GM19193 (cell line): ENCODE results near the gene MS4A6A.

ENCODE experiments used
- POLR2A ChIP-seq: IDR thresholded peaks from 4 replicates; pipeline ENCODE4 v1.6.1; 2011; ENCODE audit not compliant: insufficient read depth, insufficient read length; ENCODE audit errors: extremely low read depth

The MS4A6A gene

DNA sequence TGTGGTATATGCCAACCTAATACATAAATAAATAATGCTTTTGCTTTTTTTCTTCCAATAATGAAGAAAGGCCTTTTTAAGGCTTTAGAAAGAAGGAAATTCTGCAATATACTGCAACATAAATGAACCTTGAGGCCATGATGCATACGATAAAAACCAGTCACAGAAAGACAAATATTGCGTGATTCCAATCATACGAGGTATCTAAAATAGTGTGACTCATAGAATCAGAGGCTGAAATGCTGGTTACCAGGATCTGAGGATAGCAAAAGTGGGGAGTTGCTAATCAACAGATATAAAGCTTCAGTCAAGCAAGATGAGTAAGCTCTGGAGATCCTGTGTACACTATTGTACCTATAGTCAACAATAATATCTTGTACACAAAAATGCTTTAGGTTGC is 24.2 kb downstream of the MS4A6A start:
- no peak for TF ChIP-seq POLR2A

- no peak for TF ChIP-seq POLR2A
These were observed 27.0 kb downstream of the MS4A6A start for GRCh38 chr11:60155931-60156330.

DNA sequence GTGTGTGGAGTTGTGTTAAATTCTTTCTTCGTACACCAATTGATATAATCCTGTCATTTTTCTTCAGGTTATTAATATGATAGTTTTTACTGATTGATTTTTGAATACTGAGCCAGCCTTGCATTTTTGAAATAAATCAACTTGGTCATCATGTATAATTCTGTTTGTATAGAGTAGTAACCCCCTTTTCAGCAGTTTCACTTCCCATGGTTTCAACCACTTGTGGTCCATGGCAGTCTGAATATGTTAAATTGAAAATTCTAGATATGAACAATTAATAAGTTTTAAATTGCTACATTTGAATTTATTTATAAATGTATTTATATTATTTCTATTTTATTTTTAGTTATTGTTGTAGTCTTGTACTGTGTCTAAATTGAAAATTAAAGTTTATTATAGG is 32.6 kb downstream of the MS4A6A start:
- TF ChIP-seq POLR2A: no peak

DNA sequence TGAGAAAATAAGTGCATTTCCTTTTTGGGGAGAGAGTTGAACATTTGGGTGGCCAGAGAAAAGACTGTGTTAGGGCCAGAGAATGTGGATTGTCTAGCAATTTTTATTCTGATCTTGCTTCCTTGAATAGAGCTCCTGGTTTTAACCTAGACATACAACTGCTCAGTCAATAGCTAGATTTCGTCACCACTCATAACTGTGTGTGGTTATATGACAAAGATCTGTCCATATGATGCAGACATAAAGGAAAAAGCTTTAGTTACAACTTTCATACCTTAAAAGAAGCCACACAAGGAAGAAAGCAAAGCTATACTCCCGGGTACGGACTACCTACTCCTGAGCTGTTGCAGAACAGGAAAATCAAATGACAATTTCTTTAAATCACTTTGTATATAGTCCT is 37.2 kb downstream of the MS4A6A start:
- no peak for TF ChIP-seq POLR2A

DNA sequence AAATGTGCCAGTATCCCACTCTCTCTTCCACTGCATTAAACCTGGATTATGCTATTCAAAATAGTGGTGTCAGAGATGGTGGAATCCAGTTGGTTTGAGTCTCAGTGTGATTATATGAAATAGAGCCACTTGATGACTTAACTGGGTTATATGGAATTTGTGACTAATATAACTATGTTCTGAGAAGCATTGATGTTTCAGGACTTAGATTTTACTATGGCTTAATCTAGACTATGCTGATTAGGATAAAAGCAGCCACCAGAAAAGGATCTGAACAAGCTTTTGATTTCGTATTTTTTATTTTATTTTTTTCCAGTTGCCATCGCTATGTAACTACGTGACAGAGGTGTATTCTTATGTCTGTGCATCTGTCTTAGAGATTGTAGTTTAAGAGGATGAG is 39.1 kb downstream of the MS4A6A start:
- no peak for TF ChIP-seq POLR2A

DNA sequence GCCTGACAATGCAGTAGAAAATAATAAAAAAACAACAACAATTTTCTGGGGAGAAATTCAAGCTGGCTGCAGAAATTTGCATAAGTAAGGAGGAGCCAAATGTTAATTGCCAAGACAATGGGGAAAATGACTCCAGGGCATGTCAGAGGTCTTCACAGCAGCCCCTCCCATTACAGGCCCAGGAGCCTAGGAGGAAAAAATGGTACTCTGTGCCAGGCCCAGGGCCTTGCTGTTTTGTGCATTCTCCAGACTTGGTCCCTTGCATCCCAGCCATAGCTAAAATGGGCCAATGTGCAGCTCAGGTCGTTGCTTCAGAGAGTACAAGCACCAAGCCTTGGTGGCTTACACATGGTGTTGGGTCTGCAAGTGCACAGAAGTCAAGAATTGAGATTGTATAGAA is 49.0 kb downstream of the MS4A6A start:
- no peak for TF ChIP-seq POLR2A

DNA sequence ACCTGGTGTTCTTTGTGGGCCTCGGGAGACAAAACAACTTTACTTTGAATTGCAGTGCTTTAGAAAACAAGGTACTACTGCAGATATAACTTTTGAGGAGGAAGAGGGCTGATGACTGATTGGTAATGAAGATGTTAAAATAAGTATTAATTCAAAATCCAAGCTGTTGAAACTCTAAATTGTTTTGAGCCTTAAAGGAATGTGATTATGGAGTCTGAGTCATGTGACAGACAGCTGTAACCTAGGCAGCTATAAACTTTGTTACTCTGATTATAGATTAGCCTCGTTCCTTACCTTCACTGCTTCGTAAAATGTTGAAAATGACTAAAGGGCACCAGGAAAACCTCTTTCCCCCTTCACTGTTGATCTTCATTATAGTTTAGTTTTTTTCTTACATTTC is 51.0 kb downstream of the MS4A6A start:
- no peak for TF ChIP-seq POLR2A

DNA sequence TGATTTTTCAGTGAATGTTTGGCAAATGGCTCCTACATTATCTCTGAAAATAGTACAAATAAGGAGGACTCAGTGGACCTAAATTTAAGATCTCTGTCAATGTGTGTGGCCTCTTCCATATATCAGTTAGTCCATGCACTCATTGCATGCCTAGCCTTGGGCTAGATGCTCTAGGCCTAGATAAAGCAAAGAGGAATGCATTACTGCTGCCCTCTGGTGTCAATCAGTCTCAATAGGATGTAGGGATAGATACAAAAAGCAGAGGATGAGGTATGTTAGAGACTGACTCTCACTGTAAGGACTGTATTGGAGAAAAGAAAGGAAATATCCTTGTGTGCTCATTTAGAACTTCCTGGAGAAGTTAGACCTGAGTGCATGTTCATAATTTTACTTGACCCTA is 52.4 kb downstream of the MS4A6A start:
- TF ChIP-seq POLR2A: no peak

- TF ChIP-seq POLR2A: no peak
These were observed 53.0 kb downstream of the MS4A6A start for GRCh38 chr11:60129853-60130252.

GRCh38 chr11:60128376-60128775 is 54.5 kb downstream of the MS4A6A start:
- no peak for TF ChIP-seq POLR2A

- no peak for TF ChIP-seq POLR2A
These were observed 55.5 kb downstream of the MS4A6A start for GRCh38 chr11:60127311-60127811.

- no peak for TF ChIP-seq POLR2A
These were observed 56.8 kb downstream of the MS4A6A start for GRCh38 chr11:60125956-60126585.

DNA sequence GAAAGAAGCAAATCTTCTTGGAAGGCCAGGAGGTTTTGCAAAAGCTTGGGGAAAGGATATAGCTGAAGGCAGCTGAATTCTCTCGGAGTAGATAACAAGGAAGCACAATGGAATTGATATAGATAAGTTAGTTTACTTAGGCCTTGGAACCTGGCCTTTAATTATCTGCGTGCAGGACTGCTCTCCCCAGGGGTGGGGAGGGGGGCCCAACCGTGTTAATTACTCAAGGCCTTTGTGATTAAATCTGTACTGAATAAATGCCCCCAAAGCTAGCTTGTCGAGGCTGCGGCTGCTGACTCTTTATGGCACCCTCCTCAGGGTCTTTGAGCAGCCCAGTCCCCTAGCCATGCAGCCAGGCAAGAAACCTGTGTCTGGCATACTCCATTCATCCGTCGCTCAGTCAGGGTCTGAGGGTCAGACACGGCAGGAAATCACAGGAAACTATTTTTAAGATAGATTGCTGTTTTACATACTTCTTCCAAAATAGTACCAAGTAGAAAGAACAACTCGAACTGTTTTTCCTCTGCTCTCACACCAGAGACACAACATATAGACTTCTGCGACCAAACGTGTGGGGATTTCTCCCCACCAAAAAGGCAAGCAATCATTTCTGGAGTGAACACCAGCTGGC is 58.0 kb downstream of the MS4A6A start:
- no peak for TF ChIP-seq POLR2A
